Stimulated activated CD4-positive, alpha-beta T cell treated with anti-CD3 and anti-CD28 coated beads, Interleukin-12 subunit alpha, Interleukin-12 subunit beta, amount 100 ng/mL, for 24 hours (primary cell): Measurements from ENCODE around the gene LPA.

ENCODE experiments used
- DNase-seq, 2 experiments: peaks; one replicate each; pipeline ENCODE4 v3.0.0-alpha.2; 2020; ENCODE audit warnings: low read depth in 2 of 2

Gene LPA

GRCh38 chr6:160510976-160511617 lies 153.0 kb downstream of the LPA start:
- no peak for DNase-seq

GRCh38 chr6:160510199-160510598 lies 153.9 kb downstream of the LPA start:
- DNase-seq: no peak

DNA sequence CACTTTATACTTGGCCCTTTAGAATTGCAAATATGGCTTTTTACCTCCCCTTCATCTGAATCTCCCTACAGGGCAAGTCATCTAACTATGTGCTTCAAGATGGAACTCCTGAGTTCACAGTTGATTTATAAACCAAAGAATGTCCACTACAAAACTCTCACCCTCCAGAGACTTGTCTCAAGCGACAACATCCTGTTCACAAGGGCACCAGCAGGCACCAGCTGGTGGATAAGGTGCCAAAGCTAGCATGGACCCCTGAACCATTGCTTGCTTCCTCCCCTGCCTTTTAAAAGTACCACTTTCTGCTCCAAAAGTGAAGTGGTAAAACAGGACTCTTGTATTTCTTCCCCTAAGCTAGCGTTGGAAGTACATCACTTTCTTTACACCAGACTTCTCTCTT lies 154.5 kb downstream of the LPA start:
- DNase-seq: no peak

DNA sequence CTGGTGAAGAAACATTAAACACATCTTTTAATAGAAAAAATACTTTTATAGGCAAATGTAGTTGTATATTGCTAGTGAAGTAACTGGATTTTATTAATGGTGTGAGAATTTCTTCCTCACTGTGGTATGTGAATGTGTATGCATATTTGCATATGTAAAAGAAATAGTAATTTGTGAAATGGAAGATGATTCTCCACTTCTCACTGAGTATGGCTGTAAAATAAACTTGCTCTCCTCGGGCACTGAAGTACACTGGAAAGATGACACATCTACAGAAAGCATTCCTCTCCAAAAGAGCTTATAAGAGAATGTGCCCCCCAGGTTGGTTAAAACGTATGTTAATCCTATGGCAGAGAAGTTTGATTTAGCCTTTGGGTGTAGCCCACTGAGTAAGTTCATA lies 155.5 kb downstream of the LPA start:
- DNase-seq: no peak

- DNase-seq: no peak
Measured at GRCh38 chr6:160507420-160507819, 156.7 kb downstream of the LPA start.

- DNase-seq: no peak
Measured at GRCh38 chr6:160505970-160506369, 158.1 kb downstream of the LPA start.

GRCh38 chr6:160500639-160501038 lies 163.4 kb downstream of the LPA start:
- DNase-seq: no peak

DNA sequence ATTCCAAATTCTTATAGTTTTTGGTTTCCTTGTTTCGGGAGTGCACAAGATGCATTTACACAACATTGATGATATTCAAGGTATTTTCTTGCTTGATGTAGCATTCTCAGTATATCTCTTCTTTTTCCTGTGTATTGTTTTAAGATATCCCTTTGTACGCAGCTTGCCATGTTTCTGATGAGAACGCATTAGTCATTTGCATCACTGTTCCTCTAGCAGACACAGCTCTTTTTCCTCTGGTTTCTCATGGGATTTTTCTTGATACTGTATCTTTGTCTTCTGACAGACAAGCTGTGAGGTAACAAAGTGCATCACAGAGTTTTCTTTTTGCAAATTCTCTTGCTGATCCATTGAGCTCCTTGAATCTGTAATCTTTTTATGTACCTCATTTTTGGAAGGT lies 169.5 kb downstream of the LPA start:
- DNase-seq: no peak

GRCh38 chr6:160489091-160489490 lies 175.0 kb downstream of the LPA start:
- no peak for DNase-seq

GRCh38 chr6:160487116-160487515 lies 177.0 kb downstream of the LPA start:
- no peak for DNase-seq
